NB4 (cell line): ENCODE measurements around the gene KIAA1217.

Source experiments
- DNase-seq: peaks from one replicate; pipeline ENCODE4 v3.0.0; 2010; ENCODE audit warnings: low read depth
- H3K4me3 ChIP-seq: one replicate; pipeline ENCODE4 v1.5.1; 2011; ENCODE audit warnings: mild to moderate bottlenecking, low read depth, low read length, moderate library complexity
- CTCF ChIP-seq: IDR thresholded peaks from one replicate; pipeline ENCODE4 v1.5.1; 2012; ENCODE audit warnings: low read depth, low read length
- MAX ChIP-seq: IDR thresholded peaks from 2 replicates; pipeline ENCODE4 v1.6.1; 2011; ENCODE audit warnings: low read depth, low read length
- MYC ChIP-seq: IDR thresholded peaks from 2 replicates; pipeline ENCODE4 v1.6.1; 2011; ENCODE audit warnings: low read depth, low read length
- POLR2A ChIP-seq: IDR thresholded peaks from 2 replicates; pipeline ENCODE4 v1.6.1; 2011; ENCODE audit warnings: mild to moderate bottlenecking; ENCODE audit not compliant: insufficient read length; ENCODE audit errors: extremely low read depth

The KIAA1217 gene

GRCh38 chr10:24215603-24216002 is 6.7 kb downstream of the KIAA1217 start:
- no peak for TF ChIP-seq POLR2A
- TF ChIP-seq MYC, result no peak
- TF ChIP-seq CTCF, result no peak
- TF ChIP-seq MAX, result no peak
- DNase-seq, result no peak

GRCh38 chr10:24219963-24220362 is 11.0 kb downstream of the KIAA1217 start:
- TF ChIP-seq CTCF (no peak), MYC (no peak)
- DNase-seq, result no peak

More at GRCh38 chr10:24215603-24216002, 6.7 kb downstream of the KIAA1217 start:
- H3K4me3 ChIP-seq, result no peak overlapping the region

GRCh38 chr10:24223341-24223740 is 14.4 kb downstream of the KIAA1217 start:
- TF ChIP-seq POLR2A (no peak), MAX (no peak), CTCF (no peak), MYC (no peak)
- DNase-seq, result no peak
- H3K4me3 ChIP-seq, result no peak overlapping the region

More at GRCh38 chr10:24219963-24220362, 11.0 kb downstream of the KIAA1217 start:
- no peak overlapping the region for H3K4me3 ChIP-seq

- H3K4me3 ChIP-seq, result no peak overlapping the region
- DNase-seq, result no peak
- TF ChIP-seq MAX (no peak), POLR2A (no peak), MYC (no peak), CTCF (no peak)
Observed at GRCh38 chr10:24223953-24224352, 15.0 kb downstream of the KIAA1217 start.

GRCh38 chr10:24228642-24229041 is 19.7 kb downstream of the KIAA1217 start:
- DNase-seq, result no peak
- no peak overlapping the region for H3K4me3 ChIP-seq
- TF ChIP-seq MYC (no peak), POLR2A (no peak), CTCF (no peak), MAX (no peak)

- no peak overlapping the region for H3K4me3 ChIP-seq
- TF ChIP-seq MYC (no peak), MAX (no peak), CTCF (no peak), POLR2A (no peak)
- no peak for DNase-seq
Observed at GRCh38 chr10:24229909-24230308, 21.0 kb downstream of the KIAA1217 start.
